Bronchial epithelial cell (primary cell): ENCODE data around the gene PCDHGB6. TPM values are rescaled to one million over a fixed set of nuclear protein-coding genes. Genes with fewer than 3 reads are reported as not detected.
A peak's percentile ranks its signal among the peaks of the same experiment; 100 is the strongest.

Experiments
- DNase-seq: peaks from one replicate; pipeline ENCODE4 v3.0.0-alpha.2; 2010; ENCODE audit warnings: low read depth
- FAIRE-seq: peaks from 2 replicates; lab custom pipeline; 2011; peaks lifted over from hg19 to GRCh38; lab: Jason Lieb, UNC
- H3K27me3 ChIP-seq: 2 replicates; pipeline ENCODE4 v1.5.1; 2011; ENCODE audit warnings: low read length; ENCODE audit not compliant: control insufficient read depth, insufficient read depth
- H3K36me3 ChIP-seq: 2 replicates; pipeline ENCODE4 v1.5.1; 2011; ENCODE audit warnings: low read length; ENCODE audit not compliant: control insufficient read depth, insufficient read depth
- H3K4me3 ChIP-seq: 2 replicates; pipeline ENCODE4 v1.5.1; 2011; ENCODE audit warnings: mild to moderate bottlenecking, low read depth, low read length, control low read depth
- total RNA-seq: library from RNA; depleted of rRNA; stranded (reverse); fragments of >200 nt; gene quantifications from 2 replicates; pipeline ENCODE4 v1.2.1, GENCODE V29; 2014
- TF ChIP-seq, protein P1 (sequence below): IDR thresholded peaks from 2 replicates; pipeline ENCODE4 v1.5.1; 2011; ENCODE audit warnings: mild to moderate bottlenecking, moderate library complexity, low read length, control low read depth, inconsistent platforms; ENCODE audit not compliant: insufficient read depth, severe bottlenecking

Gene PCDHGB6
- total RNA-seq, 1 donor from 2014 or later, result 0.53 TPM

DNA sequence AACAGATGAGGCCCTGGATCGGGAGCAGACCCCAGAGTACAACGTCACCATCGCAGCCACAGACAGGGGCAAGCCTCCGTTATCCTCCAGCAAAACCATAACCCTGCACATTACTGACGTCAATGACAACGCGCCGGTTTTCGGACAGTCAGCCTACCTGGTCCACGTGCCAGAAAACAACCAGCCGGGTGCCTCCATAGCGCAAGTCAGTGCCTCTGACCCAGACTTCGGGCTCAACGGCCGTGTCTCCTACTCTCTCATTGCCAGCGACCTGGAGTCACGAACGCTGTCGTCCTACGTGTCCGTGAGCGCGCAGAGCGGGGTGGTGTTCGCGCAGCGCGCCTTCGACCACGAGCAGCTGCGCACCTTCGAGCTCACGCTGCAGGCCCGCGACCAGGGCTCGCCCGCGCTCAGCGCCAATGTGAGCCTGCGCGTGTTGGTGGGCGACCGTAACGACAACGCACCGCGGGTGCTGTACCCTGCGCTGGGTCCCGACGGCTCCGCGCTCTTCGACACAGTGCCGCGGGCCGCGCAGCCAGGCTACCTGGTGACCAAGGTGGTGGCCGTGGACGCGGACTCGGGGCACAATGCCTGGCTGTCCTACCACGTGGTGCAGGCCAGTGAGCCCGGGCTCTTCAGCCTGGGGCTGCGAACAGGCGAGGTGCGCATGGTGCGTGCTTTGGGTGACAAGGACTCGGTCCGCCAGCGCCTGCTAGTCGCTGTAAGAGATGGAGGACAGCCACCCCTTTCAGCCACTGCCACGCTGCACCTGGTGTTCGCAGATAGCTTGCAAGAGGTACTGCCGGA, 11.5 kb downstream of the PCDHGB6 start:
- Histone ChIP-seq H3K27me3 (peaks cover 5% of the 10 kb centered on the region), H3K36me3 (no peaks in the 10 kb centered on the region), H3K4me3 (no peak overlapping the region)
- DNase-seq, result no peak
- no peak for FAIRE-seq
- TF ChIP-seq, protein P1, sequence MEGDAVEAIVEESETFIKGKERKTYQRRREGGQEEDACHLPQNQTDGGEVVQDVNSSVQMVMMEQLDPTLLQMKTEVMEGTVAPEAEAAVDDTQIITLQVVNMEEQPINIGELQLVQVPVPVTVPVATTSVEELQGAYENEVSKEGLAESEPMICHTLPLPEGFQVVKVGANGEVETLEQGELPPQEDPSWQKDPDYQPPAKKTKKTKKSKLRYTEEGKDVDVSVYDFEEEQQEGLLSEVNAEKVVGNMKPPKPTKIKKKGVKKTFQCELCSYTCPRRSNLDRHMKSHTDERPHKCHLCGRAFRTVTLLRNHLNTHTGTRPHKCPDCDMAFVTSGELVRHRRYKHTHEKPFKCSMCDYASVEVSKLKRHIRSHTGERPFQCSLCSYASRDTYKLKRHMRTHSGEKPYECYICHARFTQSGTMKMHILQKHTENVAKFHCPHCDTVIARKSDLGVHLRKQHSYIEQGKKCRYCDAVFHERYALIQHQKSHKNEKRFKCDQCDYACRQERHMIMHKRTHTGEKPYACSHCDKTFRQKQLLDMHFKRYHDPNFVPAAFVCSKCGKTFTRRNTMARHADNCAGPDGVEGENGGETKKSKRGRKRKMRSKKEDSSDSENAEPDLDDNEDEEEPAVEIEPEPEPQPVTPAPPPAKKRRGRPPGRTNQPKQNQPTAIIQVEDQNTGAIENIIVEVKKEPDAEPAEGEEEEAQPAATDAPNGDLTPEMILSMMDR, result no peak

DNA sequence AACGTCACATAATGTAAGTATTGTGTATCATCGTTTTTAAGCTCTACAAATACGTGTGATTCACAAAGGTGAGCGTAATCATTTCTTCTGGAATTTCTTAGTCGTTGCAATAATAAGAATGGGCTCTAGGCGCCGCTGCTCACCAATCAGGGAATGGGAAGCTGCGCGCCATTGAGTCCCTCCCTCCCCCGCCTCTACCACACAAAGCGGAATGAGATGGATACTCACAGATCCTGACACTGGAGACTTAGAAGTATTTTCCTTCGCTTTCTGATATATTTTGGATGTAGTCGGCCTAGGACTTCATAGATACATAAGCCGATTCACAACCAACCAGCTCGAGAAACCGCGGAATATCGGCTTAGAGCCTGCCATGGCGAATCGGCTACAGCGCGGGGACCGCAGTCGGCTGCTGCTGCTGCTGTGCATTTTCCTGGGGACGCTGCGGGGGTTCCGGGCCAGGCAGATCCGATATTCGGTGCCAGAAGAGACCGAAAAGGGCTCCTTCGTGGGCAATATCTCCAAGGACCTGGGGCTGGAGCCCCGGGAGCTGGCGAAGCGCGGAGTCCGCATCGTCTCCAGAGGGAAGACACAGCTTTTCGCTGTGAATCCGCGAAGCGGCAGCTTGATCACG, 13.2 kb downstream of the PCDHGB6 start, which contains the start of gene PCDHGA11:
TSS of gene PCDHGA11 (plus strand) at position 197 of the 634 bp plus-strand sequence. CDS start at position 374, 177 bp downstream.
- FAIRE-seq (no peak), DNase-seq (peak; percentile 59)
- Histone ChIP-seq H3K4me3 (peak within 1 kb of the TSS; percentile 40), H3K36me3 (no peaks in the 10 kb centered on the region), H3K27me3 (peaks cover 5% of the 10 kb centered on the region)
- TF ChIP-seq, protein P1, result peak; percentile 51

DNA sequence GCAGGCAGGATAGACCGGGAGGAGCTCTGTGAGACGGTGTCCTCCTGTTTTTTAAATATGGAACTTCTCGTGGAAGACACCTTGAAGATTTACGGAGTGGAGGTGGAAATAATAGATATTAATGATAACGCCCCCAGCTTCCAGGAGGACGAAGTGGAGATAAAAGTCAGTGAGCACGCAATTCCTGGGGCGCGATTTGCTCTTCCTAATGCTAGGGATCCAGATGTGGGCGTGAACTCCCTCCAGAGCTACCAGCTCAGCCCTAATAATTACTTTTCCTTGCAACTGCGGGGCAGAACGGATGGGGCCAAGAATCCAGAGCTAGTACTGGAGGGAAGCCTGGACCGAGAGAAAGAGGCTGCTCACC, 13.7 kb downstream of the PCDHGB6 start:
- Histone ChIP-seq H3K36me3 (no peaks in the 10 kb centered on the region), H3K27me3 (peaks cover 5% of the 10 kb centered on the region), H3K4me3 (peak overlapping the region; percentile 40)
- peak; percentile 11 for DNase-seq
- TF ChIP-seq, protein P1, result no peak
- FAIRE-seq, result no peak

DNA sequence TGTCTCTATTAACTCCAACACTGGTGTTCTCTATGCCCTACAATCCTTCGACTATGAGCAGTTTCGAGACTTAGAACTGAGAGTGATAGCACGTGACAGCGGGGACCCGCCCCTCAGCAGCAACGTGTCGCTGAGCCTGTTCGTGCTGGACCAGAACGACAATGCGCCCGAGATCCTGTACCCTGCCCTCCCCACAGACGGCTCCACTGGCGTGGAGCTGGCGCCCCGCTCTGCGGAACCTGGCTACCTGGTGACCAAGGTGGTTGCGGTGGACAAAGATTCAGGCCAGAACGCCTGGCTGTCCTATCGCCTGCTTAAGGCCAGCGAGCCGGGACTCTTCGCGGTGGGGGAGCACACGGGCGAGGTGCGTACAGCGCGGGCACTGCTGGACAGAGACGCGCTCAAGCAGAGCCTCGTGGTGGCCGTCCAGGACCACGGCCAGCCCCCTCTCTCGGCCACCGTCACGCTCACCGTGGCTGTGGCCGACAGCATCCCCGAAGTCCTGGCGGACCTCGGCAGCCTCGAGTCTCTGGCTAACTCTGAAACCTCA, 15.0 kb downstream of the PCDHGB6 start:
- FAIRE-seq (no peak), DNase-seq (no peak)
- H3K36me3 ChIP-seq, result no peaks in the 10 kb centered on the region
- H3K4me3 ChIP-seq, result no peak overlapping the region
- peaks cover 5% of the 10 kb centered on the region for H3K27me3 ChIP-seq
- TF ChIP-seq, protein P1, result no peak

DNA sequence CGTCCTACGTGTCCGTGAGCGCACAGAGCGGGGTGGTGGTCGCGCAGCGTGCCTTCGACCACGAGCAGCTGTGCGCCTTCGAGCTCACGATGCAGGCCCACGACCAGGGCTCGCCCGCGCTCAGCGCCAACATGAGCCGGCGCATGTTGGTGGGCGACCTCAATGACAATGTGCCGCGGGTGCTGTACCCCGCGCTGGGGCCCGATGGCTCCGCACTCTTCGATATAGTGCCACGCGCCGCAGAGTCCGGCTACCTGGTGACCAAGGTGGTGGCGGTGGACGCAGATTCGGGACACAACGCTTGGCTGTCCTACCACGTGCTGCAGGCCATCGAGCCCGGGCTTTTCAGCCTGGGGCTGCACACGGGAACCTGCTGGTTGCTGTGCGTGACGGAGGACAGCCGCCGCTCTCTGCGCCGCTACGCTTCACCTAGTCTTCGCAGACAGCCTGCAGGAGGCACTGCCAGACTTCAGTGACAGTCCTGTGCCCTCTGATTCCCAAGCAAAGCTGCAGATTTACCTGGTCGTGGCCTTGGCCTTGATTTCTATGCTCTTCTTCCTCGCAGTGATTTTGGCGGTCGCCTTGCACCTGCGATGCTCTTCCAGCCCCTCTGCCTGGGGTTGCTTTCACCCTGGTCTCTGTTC, 20.1 kb downstream of the PCDHGB6 start:
- no peak for DNase-seq
- TF ChIP-seq, protein P1, result no peak
- Histone ChIP-seq H3K4me3 (no peak overlapping the region), H3K36me3 (no peaks in the 10 kb centered on the region), H3K27me3 (peaks cover 5% of the 10 kb centered on the region)
- no peak for FAIRE-seq
